Fibroblast of pulmonary artery (primary cell): ENCODE measurements around the gene SHISA5.

Source experiments
- DNase-seq: peaks from one replicate; pipeline ENCODE4 v3.0.0-alpha.2; 2010; ENCODE audit warnings: low read depth
- H3K4me3 ChIP-seq: replicated peaks from 2 replicates; pipeline ENCODE4 v1.5.1; 2011; ENCODE audit warnings: low read depth, mild to moderate bottlenecking, control low read depth, low read length, moderate library complexity
- TF ChIP-seq, protein P1 (sequence below): IDR thresholded peaks from 2 replicates; pipeline ENCODE4 v1.5.1; 2011; ENCODE audit warnings: mild to moderate bottlenecking, control low read depth, low read length, inconsistent platforms; ENCODE audit errors: missing control alignments

The SHISA5 gene

DNA sequence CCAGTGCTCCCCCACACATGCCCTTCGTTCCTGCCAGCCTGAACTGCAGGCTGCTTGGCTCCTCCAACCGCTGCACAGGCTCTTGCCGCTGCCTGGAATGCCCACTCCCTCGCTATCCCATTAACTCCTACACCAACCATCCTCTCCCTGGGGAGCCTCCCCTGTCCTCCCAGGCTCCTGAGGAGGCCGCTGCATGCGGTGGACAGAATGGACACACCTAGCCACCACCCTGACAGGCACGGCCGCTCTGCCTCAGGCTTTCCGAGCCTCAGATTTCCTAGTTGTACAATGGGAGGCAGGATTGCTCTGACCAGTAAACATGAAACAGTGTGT lies 76.4 kb downstream of the SHISA5 start:
- no peak overlapping the region for H3K4me3 ChIP-seq
- TF ChIP-seq, protein P1, sequence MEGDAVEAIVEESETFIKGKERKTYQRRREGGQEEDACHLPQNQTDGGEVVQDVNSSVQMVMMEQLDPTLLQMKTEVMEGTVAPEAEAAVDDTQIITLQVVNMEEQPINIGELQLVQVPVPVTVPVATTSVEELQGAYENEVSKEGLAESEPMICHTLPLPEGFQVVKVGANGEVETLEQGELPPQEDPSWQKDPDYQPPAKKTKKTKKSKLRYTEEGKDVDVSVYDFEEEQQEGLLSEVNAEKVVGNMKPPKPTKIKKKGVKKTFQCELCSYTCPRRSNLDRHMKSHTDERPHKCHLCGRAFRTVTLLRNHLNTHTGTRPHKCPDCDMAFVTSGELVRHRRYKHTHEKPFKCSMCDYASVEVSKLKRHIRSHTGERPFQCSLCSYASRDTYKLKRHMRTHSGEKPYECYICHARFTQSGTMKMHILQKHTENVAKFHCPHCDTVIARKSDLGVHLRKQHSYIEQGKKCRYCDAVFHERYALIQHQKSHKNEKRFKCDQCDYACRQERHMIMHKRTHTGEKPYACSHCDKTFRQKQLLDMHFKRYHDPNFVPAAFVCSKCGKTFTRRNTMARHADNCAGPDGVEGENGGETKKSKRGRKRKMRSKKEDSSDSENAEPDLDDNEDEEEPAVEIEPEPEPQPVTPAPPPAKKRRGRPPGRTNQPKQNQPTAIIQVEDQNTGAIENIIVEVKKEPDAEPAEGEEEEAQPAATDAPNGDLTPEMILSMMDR, result no peak
- DNase-seq, result no peak

DNA sequence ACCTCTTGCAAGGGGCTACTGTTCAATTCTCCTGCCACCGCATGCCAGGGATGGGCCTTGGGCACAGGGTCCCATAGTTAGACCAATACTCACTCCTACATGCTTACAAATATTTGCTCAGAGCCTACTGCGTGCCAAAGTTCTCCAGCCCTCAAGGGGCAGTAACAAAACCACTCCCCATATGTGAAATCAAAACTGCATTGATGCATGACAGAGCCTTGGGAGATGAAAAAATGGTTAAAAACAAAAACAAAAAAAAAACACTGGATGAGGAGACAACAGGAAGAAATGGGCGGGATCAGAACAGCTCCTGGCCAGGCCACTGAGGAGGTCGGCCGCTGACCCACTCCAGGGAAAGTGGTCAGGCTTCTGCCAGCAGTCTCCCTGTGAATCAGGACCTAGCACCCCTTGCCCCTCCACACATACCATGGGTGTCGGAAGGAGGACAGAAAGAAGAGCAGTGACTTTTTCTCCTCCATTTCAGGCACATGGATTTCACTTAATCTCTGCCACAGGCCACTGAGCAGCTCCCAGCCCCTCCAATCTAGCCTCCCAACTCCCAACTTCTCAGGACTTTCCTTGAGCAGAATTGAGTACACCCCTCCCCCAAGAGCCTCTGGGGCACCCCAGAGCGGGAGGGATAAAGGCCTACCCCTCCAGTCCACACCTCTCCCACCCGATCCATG lies 76.9 kb downstream of the SHISA5 start:
- no peak overlapping the region for H3K4me3 ChIP-seq
- TF ChIP-seq, protein P1, result no peak
- DNase-seq, result no peak

DNA sequence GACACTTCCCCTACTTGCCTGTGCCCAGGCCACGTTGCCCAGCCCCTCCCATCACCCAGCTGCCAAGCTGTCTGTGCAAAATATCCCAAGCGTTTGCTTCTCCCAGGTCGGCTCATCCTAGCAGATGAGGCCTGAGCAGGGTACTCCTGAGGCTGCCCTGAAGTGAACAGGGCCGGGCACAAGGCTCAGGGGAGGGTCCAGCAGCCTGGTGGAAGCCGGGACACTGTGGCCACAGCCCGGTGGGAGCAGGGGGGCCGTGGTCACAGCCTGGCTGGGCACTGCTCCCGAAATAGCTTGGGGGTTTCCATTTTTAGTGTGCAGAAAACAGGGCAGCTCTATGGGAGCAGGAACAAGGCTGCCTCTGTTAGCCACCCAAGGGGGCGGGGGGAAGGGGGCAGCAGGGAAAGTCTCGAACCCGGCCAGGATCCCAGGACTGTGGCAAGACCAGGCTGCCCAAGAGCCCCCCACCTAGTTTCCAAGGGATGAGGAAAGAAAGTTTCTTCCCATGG lies 77.5 kb downstream of the SHISA5 start:
- no peak overlapping the region for H3K4me3 ChIP-seq
- no peak for DNase-seq
- TF ChIP-seq, protein P1, result no peak

DNA sequence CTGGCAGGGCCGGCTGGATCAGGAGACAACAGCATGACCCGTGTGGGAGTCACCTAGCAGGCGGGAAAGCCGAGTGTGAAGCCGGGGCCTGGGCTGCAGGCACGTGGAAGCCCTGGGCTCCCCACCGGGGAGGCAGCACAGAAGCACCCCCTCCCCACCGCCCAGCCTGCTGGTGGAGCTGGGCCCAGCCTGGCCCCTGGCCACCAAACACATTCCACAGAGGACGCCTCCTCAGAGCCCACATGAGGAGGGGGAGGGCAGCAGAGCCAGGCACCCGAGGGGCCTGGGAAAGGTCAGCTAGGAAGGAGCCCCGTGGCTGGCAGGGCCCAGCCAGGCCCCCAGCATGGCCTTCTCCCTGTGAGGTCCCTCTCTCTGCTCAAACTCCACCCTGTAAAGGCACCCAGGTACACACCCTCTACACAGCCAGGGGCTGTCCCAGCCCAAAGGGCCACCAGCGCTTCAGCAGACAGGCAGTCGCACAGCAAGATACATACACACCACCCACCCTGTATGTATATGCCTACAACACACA lies 78.6 kb downstream of the SHISA5 start:
- TF ChIP-seq, protein P1, result no peak
- no peak overlapping the region for H3K4me3 ChIP-seq
- DNase-seq, result no peak

DNA sequence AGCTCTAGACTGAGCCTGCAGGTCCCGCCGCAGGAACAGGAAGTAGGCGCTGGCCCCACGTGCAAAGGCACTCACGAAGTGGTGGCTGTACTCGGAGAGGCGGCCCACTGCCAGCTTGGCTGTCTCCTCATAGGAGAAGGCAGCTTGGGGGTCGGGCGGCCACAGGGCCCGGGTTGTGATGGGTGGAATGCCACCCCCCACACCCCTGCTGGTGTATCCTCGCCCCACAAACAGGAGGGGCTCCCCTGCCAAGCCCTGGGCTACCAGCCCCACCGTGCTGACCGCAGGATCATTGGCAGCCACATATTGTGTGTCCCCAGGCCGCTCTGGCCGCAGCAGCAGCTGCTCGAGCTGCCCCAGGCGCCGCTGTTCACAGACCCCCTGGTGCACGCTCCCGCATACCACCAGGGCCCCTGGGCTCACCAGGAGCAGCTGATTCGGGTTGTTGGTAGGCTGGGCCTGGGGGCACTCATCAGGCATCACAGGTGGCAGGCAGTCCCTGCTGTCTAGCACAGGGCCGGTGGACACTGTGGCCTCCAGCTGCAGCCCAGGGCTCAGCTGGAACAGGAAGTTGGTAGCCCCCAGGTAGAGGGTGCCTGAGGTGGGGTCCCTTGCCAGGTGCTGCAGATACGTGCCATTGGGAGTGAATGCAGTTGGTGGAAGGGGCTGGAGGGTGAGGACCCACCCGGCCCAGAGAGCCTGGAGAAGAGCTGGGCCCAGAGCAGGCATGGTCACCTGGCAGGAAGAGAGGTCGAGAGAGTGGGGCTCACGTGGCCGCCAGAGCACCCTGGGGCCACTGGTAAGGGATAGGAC lies 79.9 kb downstream of the SHISA5 start:
- no peak overlapping the region for H3K4me3 ChIP-seq
- no peak for DNase-seq
- TF ChIP-seq, protein P1, result no peak

DNA sequence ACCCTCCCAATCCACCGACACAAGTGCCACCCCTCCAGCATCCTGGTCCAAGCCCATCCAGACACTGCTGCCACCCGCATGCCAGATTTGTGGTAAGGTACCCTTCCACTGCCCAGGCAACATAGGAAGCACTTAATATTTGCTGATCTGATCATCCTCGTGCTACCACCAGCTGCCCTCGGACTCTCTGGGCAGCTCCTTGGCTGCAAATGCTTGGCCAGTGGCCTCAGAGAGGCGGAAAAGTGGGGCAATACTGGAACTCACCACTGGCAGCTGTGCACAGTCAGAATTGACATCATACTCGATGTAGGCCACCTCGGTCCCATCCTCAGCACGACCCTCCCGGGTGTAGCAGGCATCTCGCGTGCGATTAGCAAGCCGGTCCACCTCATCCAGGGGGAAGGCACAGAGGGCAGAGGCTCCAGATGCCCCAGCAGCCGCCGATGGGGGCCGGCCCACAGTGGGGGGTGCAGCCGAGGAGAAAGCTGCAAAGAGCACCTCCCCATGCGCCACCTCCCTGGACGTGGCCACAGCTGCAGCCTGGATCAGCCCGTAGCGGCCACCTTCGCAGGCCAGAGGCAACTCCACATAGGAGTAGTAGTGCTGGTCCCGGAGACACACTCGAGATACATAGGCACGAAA lies 80.6 kb downstream of the SHISA5 start:
- TF ChIP-seq, protein P1, result no peak
- no peak for DNase-seq
- no peak overlapping the region for H3K4me3 ChIP-seq
